Measurements from ENCODE around the gene APLP1.

DNA sequence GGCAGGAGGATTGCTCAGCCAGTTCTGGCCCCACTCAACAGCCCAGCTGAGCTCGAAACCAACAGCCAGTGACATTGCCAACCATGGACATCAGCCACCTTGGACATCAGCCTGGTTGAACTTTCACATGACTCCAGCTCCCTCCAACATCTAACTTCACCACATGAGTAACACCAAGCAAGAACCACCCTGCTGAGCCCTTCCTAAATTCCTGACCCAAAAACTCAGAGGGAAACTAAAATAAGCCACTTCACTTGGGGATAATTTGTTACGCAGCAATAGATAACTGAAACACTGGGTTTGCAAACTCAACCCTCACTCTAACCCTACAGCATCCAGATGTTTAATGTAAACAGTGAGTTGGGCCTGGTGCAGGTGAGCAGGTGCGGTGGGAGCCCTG, 57.1 kb downstream of the APLP1 start:
- TF ChIP-seq, protein P1, sequence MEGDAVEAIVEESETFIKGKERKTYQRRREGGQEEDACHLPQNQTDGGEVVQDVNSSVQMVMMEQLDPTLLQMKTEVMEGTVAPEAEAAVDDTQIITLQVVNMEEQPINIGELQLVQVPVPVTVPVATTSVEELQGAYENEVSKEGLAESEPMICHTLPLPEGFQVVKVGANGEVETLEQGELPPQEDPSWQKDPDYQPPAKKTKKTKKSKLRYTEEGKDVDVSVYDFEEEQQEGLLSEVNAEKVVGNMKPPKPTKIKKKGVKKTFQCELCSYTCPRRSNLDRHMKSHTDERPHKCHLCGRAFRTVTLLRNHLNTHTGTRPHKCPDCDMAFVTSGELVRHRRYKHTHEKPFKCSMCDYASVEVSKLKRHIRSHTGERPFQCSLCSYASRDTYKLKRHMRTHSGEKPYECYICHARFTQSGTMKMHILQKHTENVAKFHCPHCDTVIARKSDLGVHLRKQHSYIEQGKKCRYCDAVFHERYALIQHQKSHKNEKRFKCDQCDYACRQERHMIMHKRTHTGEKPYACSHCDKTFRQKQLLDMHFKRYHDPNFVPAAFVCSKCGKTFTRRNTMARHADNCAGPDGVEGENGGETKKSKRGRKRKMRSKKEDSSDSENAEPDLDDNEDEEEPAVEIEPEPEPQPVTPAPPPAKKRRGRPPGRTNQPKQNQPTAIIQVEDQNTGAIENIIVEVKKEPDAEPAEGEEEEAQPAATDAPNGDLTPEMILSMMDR (IDR thresholded peaks at IDR 0.05), result no peak
- no peak for TF ChIP-seq POLR2A (IDR thresholded peaks at IDR 0.05)
